Measurements from ENCODE around the gene NET1.

DNA sequence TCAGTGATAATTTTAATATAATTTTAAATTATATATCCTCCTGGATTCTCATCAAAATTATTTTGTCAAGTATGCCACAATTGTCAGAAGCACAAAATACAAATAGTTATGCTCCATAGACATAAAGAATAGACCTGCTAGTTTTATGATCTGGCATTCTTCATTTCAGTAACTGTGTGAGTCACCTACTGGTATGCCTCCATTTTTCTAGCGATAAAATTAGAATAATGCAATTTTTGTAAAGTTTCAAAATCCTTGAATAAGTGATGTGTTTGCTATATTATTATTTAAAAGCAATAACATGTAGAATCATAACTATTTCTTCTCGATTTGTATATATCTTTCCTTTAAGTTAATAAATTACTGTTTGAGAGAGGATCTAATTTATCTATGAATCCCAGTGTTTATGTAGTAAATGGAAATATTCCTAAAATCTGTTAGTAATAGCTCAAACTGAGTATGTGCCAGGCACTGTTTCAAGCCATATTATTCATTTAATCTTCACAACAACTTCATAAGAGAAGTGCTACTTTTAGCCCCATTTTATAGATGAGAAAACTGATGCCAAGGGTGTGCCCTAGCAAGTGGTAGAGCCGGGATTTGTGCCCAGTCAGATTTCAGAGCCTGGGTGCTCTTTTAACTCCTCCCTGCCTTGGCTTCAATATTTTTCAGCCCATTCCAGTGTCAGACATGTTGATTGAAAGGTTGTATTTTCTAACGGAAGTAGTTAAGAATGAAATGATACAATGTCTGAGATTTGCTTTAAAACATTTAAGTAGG, 38.4 kb downstream of the NET1 start:
- TF ChIP-seq, protein P1, sequence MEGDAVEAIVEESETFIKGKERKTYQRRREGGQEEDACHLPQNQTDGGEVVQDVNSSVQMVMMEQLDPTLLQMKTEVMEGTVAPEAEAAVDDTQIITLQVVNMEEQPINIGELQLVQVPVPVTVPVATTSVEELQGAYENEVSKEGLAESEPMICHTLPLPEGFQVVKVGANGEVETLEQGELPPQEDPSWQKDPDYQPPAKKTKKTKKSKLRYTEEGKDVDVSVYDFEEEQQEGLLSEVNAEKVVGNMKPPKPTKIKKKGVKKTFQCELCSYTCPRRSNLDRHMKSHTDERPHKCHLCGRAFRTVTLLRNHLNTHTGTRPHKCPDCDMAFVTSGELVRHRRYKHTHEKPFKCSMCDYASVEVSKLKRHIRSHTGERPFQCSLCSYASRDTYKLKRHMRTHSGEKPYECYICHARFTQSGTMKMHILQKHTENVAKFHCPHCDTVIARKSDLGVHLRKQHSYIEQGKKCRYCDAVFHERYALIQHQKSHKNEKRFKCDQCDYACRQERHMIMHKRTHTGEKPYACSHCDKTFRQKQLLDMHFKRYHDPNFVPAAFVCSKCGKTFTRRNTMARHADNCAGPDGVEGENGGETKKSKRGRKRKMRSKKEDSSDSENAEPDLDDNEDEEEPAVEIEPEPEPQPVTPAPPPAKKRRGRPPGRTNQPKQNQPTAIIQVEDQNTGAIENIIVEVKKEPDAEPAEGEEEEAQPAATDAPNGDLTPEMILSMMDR (IDR thresholded peaks at IDR 0.05) = no peak
- no peak for TF ChIP-seq POLR2A (IDR thresholded peaks at IDR 0.05)

All from lower leg skin (tissue), 3 donors.